ENCODE results near the gene GASK1A.

The GASK1A gene

GRCh38 chr3:43006825-43007224 lies 27.7 kb downstream of the GASK1A start:
- TF ChIP-seq, protein P1, sequence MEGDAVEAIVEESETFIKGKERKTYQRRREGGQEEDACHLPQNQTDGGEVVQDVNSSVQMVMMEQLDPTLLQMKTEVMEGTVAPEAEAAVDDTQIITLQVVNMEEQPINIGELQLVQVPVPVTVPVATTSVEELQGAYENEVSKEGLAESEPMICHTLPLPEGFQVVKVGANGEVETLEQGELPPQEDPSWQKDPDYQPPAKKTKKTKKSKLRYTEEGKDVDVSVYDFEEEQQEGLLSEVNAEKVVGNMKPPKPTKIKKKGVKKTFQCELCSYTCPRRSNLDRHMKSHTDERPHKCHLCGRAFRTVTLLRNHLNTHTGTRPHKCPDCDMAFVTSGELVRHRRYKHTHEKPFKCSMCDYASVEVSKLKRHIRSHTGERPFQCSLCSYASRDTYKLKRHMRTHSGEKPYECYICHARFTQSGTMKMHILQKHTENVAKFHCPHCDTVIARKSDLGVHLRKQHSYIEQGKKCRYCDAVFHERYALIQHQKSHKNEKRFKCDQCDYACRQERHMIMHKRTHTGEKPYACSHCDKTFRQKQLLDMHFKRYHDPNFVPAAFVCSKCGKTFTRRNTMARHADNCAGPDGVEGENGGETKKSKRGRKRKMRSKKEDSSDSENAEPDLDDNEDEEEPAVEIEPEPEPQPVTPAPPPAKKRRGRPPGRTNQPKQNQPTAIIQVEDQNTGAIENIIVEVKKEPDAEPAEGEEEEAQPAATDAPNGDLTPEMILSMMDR (IDR thresholded peaks at IDR 0.05), result no peak

- TF ChIP-seq, protein P1 (IDR thresholded peaks at IDR 0.05), result no peak
Measured at GRCh38 chr3:43009547-43009946, 30.4 kb downstream of the GASK1A start.

GRCh38 chr3:43010638-43011037 lies 31.5 kb downstream of the GASK1A start:
- TF ChIP-seq, protein P1 (IDR thresholded peaks at IDR 0.05), result no peak

- TF ChIP-seq, protein P1 (IDR thresholded peaks at IDR 0.05), result no peak
Measured at GRCh38 chr3:43011638-43012037, 32.5 kb downstream of the GASK1A start.

DNA sequence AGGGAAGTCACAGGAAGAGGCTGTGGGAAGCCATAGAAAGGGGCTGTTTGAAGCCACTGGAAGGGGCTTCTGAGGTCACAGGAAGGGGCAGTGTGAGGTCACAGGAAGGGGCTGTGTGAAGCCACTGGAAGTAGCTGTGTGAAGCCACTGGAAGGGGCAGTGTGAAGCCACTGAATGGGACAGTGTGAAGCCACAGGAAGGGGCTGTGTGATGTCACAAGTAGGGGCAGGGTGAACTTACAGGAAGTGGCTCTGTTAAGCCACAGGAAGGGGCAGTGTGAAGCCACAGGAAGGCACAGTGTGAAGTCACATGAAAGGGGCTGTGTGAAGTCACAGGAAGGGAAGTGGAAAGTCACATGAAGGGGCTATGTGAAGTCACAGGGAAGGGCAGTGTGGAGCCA lies 33.1 kb downstream of the GASK1A start:
- TF ChIP-seq, protein P1 (IDR thresholded peaks at IDR 0.05), result no peak

DNA sequence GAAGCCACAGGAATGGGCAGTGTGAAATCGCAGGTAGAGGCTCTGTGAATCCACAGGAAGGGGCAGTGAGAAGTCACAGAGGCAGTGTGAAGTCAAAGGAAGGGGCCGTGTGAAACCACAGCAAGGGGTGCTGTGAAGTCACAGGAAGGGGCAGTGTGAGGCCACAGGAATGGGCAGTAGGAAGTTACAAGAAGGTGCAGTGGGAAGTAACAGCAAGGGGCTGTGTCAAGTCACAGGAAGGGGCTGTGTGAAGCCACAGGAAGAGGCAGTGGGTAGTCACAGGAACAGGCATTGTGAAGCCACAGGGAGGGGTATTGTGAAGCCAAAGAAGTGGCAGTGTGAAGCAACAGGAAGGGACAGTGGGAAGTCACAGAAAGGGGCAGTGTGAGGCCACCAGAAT lies 34.1 kb downstream of the GASK1A start:
- TF ChIP-seq, protein P1 (IDR thresholded peaks at IDR 0.05), result no peak

DNA sequence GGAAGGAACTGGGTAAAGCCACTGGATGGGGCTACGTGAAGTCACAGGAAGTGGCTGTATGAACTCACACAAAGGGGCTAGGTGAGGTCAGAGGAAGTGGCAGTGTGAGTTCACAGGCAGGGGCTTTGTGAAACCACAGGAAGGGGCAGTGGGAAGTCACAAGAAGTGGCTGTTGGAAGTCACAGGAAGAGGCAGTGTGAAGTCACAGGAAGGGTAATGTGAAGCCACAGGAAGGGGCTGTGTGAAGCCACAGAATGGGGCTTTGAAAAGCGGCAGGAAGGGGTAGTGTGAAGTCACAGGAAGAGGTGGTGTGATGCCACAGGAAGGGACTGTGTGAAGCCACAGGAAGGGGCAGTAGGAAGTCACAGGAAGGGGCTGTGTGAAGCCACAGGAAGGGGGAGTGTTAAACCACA lies 34.6 kb downstream of the GASK1A start:
- TF ChIP-seq, protein P1 (IDR thresholded peaks at IDR 0.05), result no peak

DNA sequence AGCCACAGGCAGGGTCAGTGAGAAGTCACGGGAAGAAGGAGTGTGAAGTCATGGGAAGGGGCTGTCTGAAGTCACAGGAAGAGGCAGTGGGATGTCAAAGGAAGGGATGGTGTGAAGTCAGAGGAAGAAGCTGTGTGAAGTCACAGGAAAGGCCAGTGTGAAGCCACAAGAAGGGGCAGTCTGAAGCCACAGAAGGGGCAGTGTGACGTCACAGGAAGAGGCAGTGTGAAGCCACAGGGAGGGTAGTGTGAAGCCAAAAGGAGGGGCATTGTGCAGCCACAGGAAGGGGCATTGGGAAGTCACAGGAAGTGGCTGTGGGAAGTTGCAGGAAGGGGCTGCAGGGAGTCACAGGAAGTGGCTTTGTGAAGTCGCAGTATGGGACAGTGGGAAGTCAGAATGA lies 35.1 kb downstream of the GASK1A start:
- TF ChIP-seq, protein P1 (IDR thresholded peaks at IDR 0.05), result no peak
